DMS79 (cell line): ENCODE data around the gene FLAD1.
"Not testable (repeated sequence)": the region's sequence is repeated elsewhere in the genome, so short reads cannot be mapped to it uniquely, and the experiment has no call there.

Source experiments
- DNase-seq: peaks from one replicate; lab custom pipeline; 2025; lab: John Stamatoyannopoulos, UW

FLAD1 gene

GRCh38 chr1:154990276-154990675 lies 7.1 kb downstream of the FLAD1 start:
- DNase-seq, result no peak

- DNase-seq, result no peak
Observed at GRCh38 chr1:154992721-154993571, 9.8 kb downstream of the FLAD1 start.

GRCh38 chr1:154993572-154994268 lies 10.6 kb downstream of the FLAD1 start, which contains the start of gene LENEP:
Gene LENEP, plus strand, starts transcription at chr1:154993586. Its CDS starts 22 bp downstream, at chr1:154993608.
- no peak for DNase-seq

- DNase-seq, result no peak
Observed at GRCh38 chr1:154994269-154994587, 11.1 kb downstream of the FLAD1 start.

- DNase-seq, result no peak
Observed at GRCh38 chr1:154994591-154994990, 11.4 kb downstream of the FLAD1 start.

- DNase-seq, result not testable (repeated sequence)
Observed at GRCh38 chr1:154995301-154995983, 12.3 kb downstream of the FLAD1 start.

GRCh38 chr1:154996966-154997701 lies 14.0 kb downstream of the FLAD1 start:
- no peak for DNase-seq

GRCh38 chr1:154998201-154998780 lies 15.1 kb downstream of the FLAD1 start:
- DNase-seq, result no peak

- peak; percentile 24 for DNase-seq
Observed at GRCh38 chr1:154998818-154999570, 15.8 kb downstream of the FLAD1 start.

GRCh38 chr1:154999571-155000410 lies 16.6 kb downstream of the FLAD1 start:
- peak; percentile 35 for DNase-seq

- no peak for DNase-seq
Observed at GRCh38 chr1:155000411-155000725, 17.2 kb downstream of the FLAD1 start.

- DNase-seq, result peak; percentile 85
Observed at GRCh38 chr1:155000726-155001424, 17.7 kb downstream of the FLAD1 start.

- DNase-seq, result no peak
Observed at GRCh38 chr1:155001425-155001674, 18.2 kb downstream of the FLAD1 start.

GRCh38 chr1:155001675-155002463 lies 18.7 kb downstream of the FLAD1 start:
- peak; percentile 97 for DNase-seq

- DNase-seq, result no peak
Observed at GRCh38 chr1:155002464-155003226, 19.5 kb downstream of the FLAD1 start, which contains the start of gene ZBTB7B. Gene ZBTB7B, plus strand, starts transcription at chr1:155002802. Its CDS starts 11,859 bp downstream, at chr1:155014661.

GRCh38 chr1:155003227-155003765 lies 20.2 kb downstream of the FLAD1 start:
- DNase-seq, result no peak

- no peak for DNase-seq
Observed at GRCh38 chr1:155003766-155004351, 20.7 kb downstream of the FLAD1 start.
